MM.1S (cell line): Measurements from ENCODE around the gene TBC1D14.

Experiments
- DNase-seq: peaks from one replicate; pipeline ENCODE4 v3.0.0-alpha.2; 2015
- H2AFZ ChIP-seq: fragments of 300-600 bp; sonication (generic); 2 replicates; pipeline ENCODE4 v1.6.0; 2016; ENCODE audit warnings: antibody characterized with exemption, low read length
- H3F3A ChIP-seq: fragments of 300-600 bp; sonication (generic); 2 replicates; pipeline ENCODE4 v1.6.1; 2016; ENCODE audit warnings: mild to moderate bottlenecking, antibody characterized with exemption, low read length, moderate library complexity, mixed read lengths; ENCODE audit not compliant: insufficient read depth
- H3K27ac ChIP-seq: fragments of 300-600 bp; sonication (generic); 2 replicates; pipeline ENCODE4 v1.5.1; 2016; ENCODE audit warnings: mild to moderate bottlenecking, low read length
- H3K27me3 ChIP-seq: fragments of 300-600 bp; sonication (generic); replicated peaks from 2 replicates; pipeline ENCODE4 v1.6.0; 2016; ENCODE audit warnings: low read length; ENCODE audit not compliant: insufficient read depth
- H3K36me3 ChIP-seq: fragments of 300-600 bp; sonication (generic); replicated peaks from 2 replicates; pipeline ENCODE4 v1.6.1; 2016; ENCODE audit warnings: mild to moderate bottlenecking, low read length, mixed read lengths; ENCODE audit not compliant: insufficient read depth
- H3K4me1 ChIP-seq: fragments of 300-600 bp; sonication (generic); 2 replicates; pipeline ENCODE4 v1.6.1; 2016; ENCODE audit warnings: low read length, mixed read lengths
- H3K4me2 ChIP-seq: fragments of 300-600 bp; sonication (generic); 2 replicates; pipeline ENCODE4 v1.6.0; 2016; ENCODE audit warnings: low read depth, low read length
- H3K4me3 ChIP-seq: fragments of 300-600 bp; sonication (generic); 2 replicates; pipeline ENCODE4 v1.5.1; 2016; ENCODE audit warnings: low read length, mixed read lengths
- H3K79me2 ChIP-seq: fragments of 300-600 bp; sonication (generic); 2 replicates; pipeline ENCODE4 v1.6.1; 2016; ENCODE audit warnings: mixed run types, low read length, mixed read lengths
- H3K9ac ChIP-seq: fragments of 300-600 bp; sonication (generic); 2 replicates; pipeline ENCODE4 v1.6.1; 2016; ENCODE audit warnings: low read length, mixed read lengths
- H3K9me2 ChIP-seq: fragments of 300-600 bp; sonication (generic); replicated peaks from 2 replicates; pipeline ENCODE4 v1.6.1; 2016; ENCODE audit warnings: mild to moderate bottlenecking, low read length, mixed read lengths; ENCODE audit not compliant: insufficient read depth
- H3K9me3 ChIP-seq: fragments of 300-600 bp; sonication (generic); replicated peaks from 2 replicates; pipeline ENCODE4 v1.6.1; 2016; ENCODE audit warnings: mild to moderate bottlenecking, low read length, mixed read lengths; ENCODE audit not compliant: insufficient read depth
- H4K20me1 ChIP-seq: fragments of 300-600 bp; sonication (generic); 2 replicates; pipeline ENCODE4 v1.6.1; 2016; ENCODE audit warnings: mild to moderate bottlenecking, low read length, moderate library complexity, mixed read lengths; ENCODE audit not compliant: insufficient read depth
- EZH2 ChIP-seq: fragments of 300-600 bp; sonication (generic); optimal IDR thresholded peaks from 2 replicates; pipeline ENCODE3; 2017; ENCODE audit warnings: low read depth, mild to moderate bottlenecking, antibody characterized with exemption, low read length, mixed read lengths
- EZH2phosphoT487 ChIP-seq: fragments of 300-600 bp; sonication (generic); IDR thresholded peaks from 2 replicates; pipeline ENCODE4 v1.6.1; 2018; ENCODE audit warnings: antibody characterized with exemption, low read length
- TF ChIP-seq, protein P1 (sequence below): fragments of 300-600 bp; sonication (generic); IDR thresholded peaks from 2 replicates; pipeline ENCODE4 v1.5.1; 2016; ENCODE audit warnings: antibody characterized with exemption, low read length, mixed read lengths

TBC1D14 gene

DNA sequence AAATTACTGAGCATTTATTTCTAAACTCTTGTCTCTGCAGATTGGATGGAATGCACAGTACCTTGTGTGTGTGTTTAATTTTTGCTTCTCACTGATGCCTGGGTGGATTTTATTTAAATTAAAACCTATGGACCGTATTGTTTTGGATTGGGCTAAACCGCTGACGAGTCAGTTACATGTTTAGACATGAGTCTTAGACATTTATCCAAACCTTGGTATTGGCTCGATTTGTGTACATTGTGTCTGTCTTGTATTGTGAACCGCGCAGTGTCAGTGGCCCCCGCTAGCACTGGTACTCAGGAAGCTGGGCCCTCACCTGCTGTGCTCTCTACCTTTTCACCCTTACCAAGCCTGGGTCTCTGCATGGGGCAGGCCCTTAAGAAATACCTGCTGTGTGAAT is 92.7 kb downstream of the TBC1D14 start:
- Histone ChIP-seq H3K36me3 (peaks cover 22% of the 10 kb centered on the region), H3K27me3 (no peaks in the 10 kb centered on the region), H3K4me2 (no peak overlapping the region), H2AFZ (no peak overlapping the region), H3F3A (peaks cover under 1% of the 10 kb centered on the region; the same call in 1 of the 2 replicates), H3K4me3 (no peak overlapping the region), H3K9ac (no peak overlapping the region), H3K9me3 (no peaks in the 10 kb centered on the region), H3K4me1 (peaks cover 5% of the 10 kb centered on the region), H3K9me2 (no peaks in the 10 kb centered on the region), H3K27ac (no peak overlapping the region), H4K20me1 (peaks cover 4% of the 10 kb centered on the region), H3K79me2 (peaks cover 78% of the 10 kb centered on the region)
- TF ChIP-seq EZH2phosphoT487: no peak
- TF ChIP-seq, protein P1, sequence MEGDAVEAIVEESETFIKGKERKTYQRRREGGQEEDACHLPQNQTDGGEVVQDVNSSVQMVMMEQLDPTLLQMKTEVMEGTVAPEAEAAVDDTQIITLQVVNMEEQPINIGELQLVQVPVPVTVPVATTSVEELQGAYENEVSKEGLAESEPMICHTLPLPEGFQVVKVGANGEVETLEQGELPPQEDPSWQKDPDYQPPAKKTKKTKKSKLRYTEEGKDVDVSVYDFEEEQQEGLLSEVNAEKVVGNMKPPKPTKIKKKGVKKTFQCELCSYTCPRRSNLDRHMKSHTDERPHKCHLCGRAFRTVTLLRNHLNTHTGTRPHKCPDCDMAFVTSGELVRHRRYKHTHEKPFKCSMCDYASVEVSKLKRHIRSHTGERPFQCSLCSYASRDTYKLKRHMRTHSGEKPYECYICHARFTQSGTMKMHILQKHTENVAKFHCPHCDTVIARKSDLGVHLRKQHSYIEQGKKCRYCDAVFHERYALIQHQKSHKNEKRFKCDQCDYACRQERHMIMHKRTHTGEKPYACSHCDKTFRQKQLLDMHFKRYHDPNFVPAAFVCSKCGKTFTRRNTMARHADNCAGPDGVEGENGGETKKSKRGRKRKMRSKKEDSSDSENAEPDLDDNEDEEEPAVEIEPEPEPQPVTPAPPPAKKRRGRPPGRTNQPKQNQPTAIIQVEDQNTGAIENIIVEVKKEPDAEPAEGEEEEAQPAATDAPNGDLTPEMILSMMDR: no peak
- DNase-seq: no peak

DNA sequence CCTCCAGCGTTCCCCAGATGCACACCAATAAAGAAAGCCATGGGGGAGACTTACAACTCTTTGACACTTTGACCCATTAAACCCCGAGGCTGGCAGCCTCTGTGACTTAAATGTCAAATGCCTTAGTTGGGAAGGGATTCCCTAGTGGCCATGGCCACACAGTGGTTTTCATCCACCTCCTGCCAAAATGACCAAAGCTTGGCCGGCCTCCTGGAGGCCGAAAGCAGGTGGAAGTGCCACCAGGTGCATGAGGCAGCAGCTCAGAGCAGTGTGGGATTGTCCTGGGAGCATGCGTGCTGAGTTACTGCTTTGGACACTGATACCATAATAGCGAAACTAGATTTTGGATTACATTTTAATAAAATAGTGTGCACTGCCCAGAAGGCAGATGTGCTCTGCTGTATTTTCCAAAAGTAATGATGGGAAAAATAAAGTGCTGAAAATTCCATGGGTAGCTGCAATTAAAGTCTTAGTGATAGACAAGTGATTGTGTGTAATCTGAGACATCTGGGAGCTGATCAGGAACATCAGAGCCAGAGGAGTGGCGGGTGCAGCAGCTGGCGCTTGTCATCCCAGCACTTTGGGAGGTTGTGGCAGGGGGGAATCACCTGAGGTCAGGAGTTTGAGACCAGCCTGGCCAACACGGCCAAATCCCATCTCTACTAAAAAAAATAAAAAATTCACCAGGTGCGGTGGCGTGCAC is 93.7 kb downstream of the TBC1D14 start:
- peaks cover 8% of the 10 kb centered on the region; the same call in 1 of the 2 replicates for H3F3A ChIP-seq
- no peak for TF ChIP-seq EZH2
- TF ChIP-seq, protein P1: no peak
- H3K4me3 ChIP-seq: no peak overlapping the region
- no peak overlapping the region for H2AFZ ChIP-seq
- H3K9me2 ChIP-seq: no peaks in the 10 kb centered on the region
- H3K36me3 ChIP-seq: peaks cover 18% of the 10 kb centered on the region
- no peaks in the 10 kb centered on the region for H3K9me3 ChIP-seq
- H4K20me1 ChIP-seq: peaks cover 4% of the 10 kb centered on the region
- peaks cover 78% of the 10 kb centered on the region for H3K79me2 ChIP-seq
- H3K4me1 ChIP-seq: peaks cover 14% of the 10 kb centered on the region
- no peak overlapping the region for H3K27ac ChIP-seq
- DNase-seq: no peak
- no peak overlapping the region for H3K9ac ChIP-seq
- H3K4me2 ChIP-seq: no peak overlapping the region
- no peaks in the 10 kb centered on the region for H3K27me3 ChIP-seq

DNA sequence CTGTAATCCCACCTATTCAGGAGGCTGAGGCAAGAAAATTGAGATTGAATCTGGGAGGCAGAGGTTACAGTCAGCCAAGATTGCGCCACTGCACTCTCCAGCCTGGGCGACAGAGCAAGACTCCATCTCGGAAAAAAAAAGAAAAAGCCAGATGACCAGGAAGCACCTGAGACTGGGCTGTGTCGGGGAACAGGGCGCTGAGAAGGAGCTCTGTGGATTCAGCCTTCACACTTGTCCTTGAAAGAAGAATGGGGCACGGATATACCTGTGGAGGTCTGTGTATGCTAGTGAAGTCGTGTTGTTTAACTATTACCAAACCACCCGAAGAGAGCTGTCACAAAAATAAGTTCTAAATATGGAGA is 94.2 kb downstream of the TBC1D14 start:
- no peak overlapping the region for H3K27ac ChIP-seq
- peaks cover 4% of the 10 kb centered on the region for H4K20me1 ChIP-seq
- TF ChIP-seq EZH2 (no peak), EZH2phosphoT487 (no peak)
- TF ChIP-seq, protein P1: no peak
- peaks cover 21% of the 10 kb centered on the region for H3K36me3 ChIP-seq
- peaks cover 82% of the 10 kb centered on the region for H3K79me2 ChIP-seq
- no peaks in the 10 kb centered on the region for H3K9me2 ChIP-seq
- peaks cover 14% of the 10 kb centered on the region for H3K4me1 ChIP-seq
- peaks cover 8% of the 10 kb centered on the region; the same call in 1 of the 2 replicates for H3F3A ChIP-seq
- no peak overlapping the region for H3K4me3 ChIP-seq
- H3K27me3 ChIP-seq: no peaks in the 10 kb centered on the region
- H2AFZ ChIP-seq: no peak overlapping the region
- no peak overlapping the region for H3K4me2 ChIP-seq
- no peak for DNase-seq
- H3K9me3 ChIP-seq: no peaks in the 10 kb centered on the region
- H3K9ac ChIP-seq: no peak overlapping the region
